BLaER1 (cell line): Measurements from ENCODE around the gene NR6A1.

Source experiments
- H3K27ac ChIP-seq: shearing (Covaris generic); formaldehyde crosslinking; 2 replicates; pipeline ENCODE4 v1.8.1; 2022
- H3K27me3 ChIP-seq: shearing (Covaris generic); formaldehyde crosslinking; 2 replicates; pipeline ENCODE4 v1.8.1; 2022
- H3K36me3 ChIP-seq: shearing (Covaris generic); formaldehyde crosslinking; 2 replicates; pipeline ENCODE4 v1.8.1; 2022
- H3K4me1 ChIP-seq: shearing (Covaris generic); formaldehyde crosslinking; 2 replicates; pipeline ENCODE4 v1.8.1; 2022
- H3K4me2 ChIP-seq: shearing (Covaris generic); formaldehyde crosslinking; 2 replicates; pipeline ENCODE4 v1.8.1; 2022
- H3K4me3 ChIP-seq: shearing (Covaris generic); formaldehyde crosslinking; 2 replicates; pipeline ENCODE4 v1.8.1; 2022
- H3K9ac ChIP-seq: shearing (Covaris generic); formaldehyde crosslinking; 2 replicates; pipeline ENCODE4 v1.8.1; 2022
- H3K9me3 ChIP-seq: shearing (Covaris generic); formaldehyde crosslinking; 2 replicates; pipeline ENCODE4 v1.8.1; 2022
- H4K20me1 ChIP-seq: shearing (Covaris generic); formaldehyde crosslinking; 2 replicates; pipeline ENCODE4 v1.8.1; 2022
- Cebpa-rat ChIP-seq: shearing (Covaris generic); IDR thresholded peaks from 2 replicates; pipeline ENCODE4 v1.8.1; 2022

Gene NR6A1

GRCh38 chr9:124639637-124640036 is 131.5 kb downstream of the NR6A1 start:
- no peaks in the 10 kb centered on the region for H3K27me3 ChIP-seq
- H3K27ac ChIP-seq, result no peak overlapping the region
- TF ChIP-seq Cebpa-rat, result no peak
- H3K9me3 ChIP-seq, result peaks cover 3% of the 10 kb centered on the region; the same call in 1 of the 2 replicates
- no peaks in the 10 kb centered on the region for H4K20me1 ChIP-seq
- H3K36me3 ChIP-seq, result no peaks in the 10 kb centered on the region
- no peaks in the 10 kb centered on the region for H3K4me1 ChIP-seq
- H3K9ac ChIP-seq, result no peak overlapping the region
- H3K4me2 ChIP-seq, result no peak overlapping the region
- H3K4me3 ChIP-seq, result no peak overlapping the region

DNA sequence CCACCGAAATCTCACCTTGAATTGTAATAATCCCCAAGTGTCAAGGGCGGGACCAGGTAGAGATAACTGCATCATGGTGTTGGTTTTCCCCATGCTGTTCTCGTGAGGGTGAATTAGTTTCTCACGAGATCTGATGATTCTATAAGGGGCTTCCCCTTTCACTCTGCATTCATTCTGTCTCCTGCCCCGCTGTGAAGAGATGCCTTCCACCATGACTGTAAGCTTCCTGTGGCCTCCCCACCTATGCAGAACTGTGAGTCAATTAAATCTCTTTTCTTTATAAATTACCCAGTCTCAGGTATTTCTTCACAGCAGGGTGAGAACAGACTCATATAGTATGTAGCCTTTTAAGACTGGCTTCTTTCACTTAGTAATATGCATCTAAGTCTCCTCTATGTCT is 135.8 kb downstream of the NR6A1 start:
- Histone ChIP-seq H3K4me1 (no peaks in the 10 kb centered on the region), H3K9ac (no peak overlapping the region), H3K4me3 (no peak overlapping the region), H3K27ac (no peak overlapping the region), H3K27me3 (no peaks in the 10 kb centered on the region), H3K4me2 (no peak overlapping the region), H3K9me3 (no peaks in the 10 kb centered on the region), H3K36me3 (no peaks in the 10 kb centered on the region), H4K20me1 (no peaks in the 10 kb centered on the region)
- TF ChIP-seq Cebpa-rat, result no peak

- Histone ChIP-seq H3K9ac (no peak overlapping the region), H3K4me2 (no peak overlapping the region), H3K4me1 (no peaks in the 10 kb centered on the region), H3K27me3 (no peaks in the 10 kb centered on the region), H3K4me3 (no peak overlapping the region), H3K27ac (no peak overlapping the region), H3K9me3 (no peaks in the 10 kb centered on the region), H4K20me1 (no peaks in the 10 kb centered on the region), H3K36me3 (no peaks in the 10 kb centered on the region)
- TF ChIP-seq Cebpa-rat, result no peak
Observed at GRCh38 chr9:124632077-124632621, 139.0 kb downstream of the NR6A1 start.

GRCh38 chr9:124631326-124631725 is 139.8 kb downstream of the NR6A1 start:
- no peak overlapping the region for H3K4me3 ChIP-seq
- H3K9ac ChIP-seq, result no peak overlapping the region
- no peak overlapping the region for H3K27ac ChIP-seq
- no peaks in the 10 kb centered on the region for H3K27me3 ChIP-seq
- H3K36me3 ChIP-seq, result no peaks in the 10 kb centered on the region
- H3K9me3 ChIP-seq, result no peaks in the 10 kb centered on the region
- no peaks in the 10 kb centered on the region for H3K4me1 ChIP-seq
- no peak overlapping the region for H3K4me2 ChIP-seq
- no peak for TF ChIP-seq Cebpa-rat
- no peaks in the 10 kb centered on the region for H4K20me1 ChIP-seq

- no peaks in the 10 kb centered on the region for H3K4me1 ChIP-seq
- H3K4me3 ChIP-seq, result no peak overlapping the region
- TF ChIP-seq Cebpa-rat, result no peak
- no peak overlapping the region for H3K4me2 ChIP-seq
- H3K27me3 ChIP-seq, result no peaks in the 10 kb centered on the region
- no peaks in the 10 kb centered on the region for H4K20me1 ChIP-seq
- H3K9me3 ChIP-seq, result no peaks in the 10 kb centered on the region
- H3K27ac ChIP-seq, result no peak overlapping the region
- no peaks in the 10 kb centered on the region for H3K36me3 ChIP-seq
- no peak overlapping the region for H3K9ac ChIP-seq
Observed at GRCh38 chr9:124629600-124629999, 141.5 kb downstream of the NR6A1 start.

GRCh38 chr9:124628741-124629140 is 142.4 kb downstream of the NR6A1 start:
- Histone ChIP-seq H3K9me3 (no peaks in the 10 kb centered on the region), H3K36me3 (no peaks in the 10 kb centered on the region), H3K4me3 (no peak overlapping the region), H4K20me1 (no peaks in the 10 kb centered on the region), H3K4me1 (no peaks in the 10 kb centered on the region), H3K27me3 (no peaks in the 10 kb centered on the region), H3K27ac (no peak overlapping the region), H3K9ac (no peak overlapping the region), H3K4me2 (no peak overlapping the region)
- no peak for TF ChIP-seq Cebpa-rat

DNA sequence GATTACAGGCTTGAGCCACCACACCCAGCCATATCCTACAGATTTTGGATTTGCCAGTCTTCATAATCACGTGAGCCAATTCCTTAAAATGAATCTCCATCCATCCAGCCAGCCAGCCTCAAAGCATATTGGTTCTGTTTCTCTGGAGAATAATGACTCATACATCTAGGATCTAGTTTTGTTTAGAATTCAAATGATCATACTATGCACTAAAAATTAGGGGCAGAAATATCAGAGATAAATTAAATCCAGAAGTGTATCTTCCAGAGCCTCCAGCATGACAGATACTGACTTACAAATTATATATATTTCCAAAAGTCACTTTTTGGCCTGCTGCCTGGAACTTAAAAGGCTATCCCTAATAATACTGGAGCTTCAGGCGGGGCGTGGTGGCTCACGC is 144.8 kb downstream of the NR6A1 start:
- no peak overlapping the region for H3K27ac ChIP-seq
- H3K9ac ChIP-seq, result no peak overlapping the region
- H3K4me3 ChIP-seq, result no peak overlapping the region
- no peak for TF ChIP-seq Cebpa-rat
- H3K9me3 ChIP-seq, result no peaks in the 10 kb centered on the region
- no peak overlapping the region for H3K4me2 ChIP-seq
- H3K27me3 ChIP-seq, result no peaks in the 10 kb centered on the region
- no peaks in the 10 kb centered on the region for H3K36me3 ChIP-seq
- H3K4me1 ChIP-seq, result peaks cover 8% of the 10 kb centered on the region; the same call in 1 of the 2 replicates
- H4K20me1 ChIP-seq, result no peaks in the 10 kb centered on the region

DNA sequence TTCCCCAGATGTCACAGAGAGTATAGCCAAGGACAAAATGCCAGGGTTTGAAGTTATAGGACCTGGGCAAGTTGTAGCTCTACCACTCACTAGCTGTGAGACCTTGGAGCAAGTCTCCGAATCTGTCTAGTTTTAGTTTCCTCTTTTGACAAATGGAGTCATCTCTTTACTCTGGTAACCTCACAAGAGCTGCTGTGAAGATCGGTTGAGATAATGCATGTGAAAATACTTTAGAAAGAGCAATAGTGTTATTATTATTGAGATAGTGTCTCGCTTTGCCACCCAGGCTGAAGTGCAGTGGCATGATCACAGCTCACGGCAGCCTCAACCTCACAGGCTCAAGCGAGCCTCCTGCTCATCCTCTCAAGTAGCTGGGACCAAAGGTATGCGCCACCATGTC is 146.0 kb downstream of the NR6A1 start:
- no peak for TF ChIP-seq Cebpa-rat
- no peak overlapping the region for H3K27ac ChIP-seq
- no peaks in the 10 kb centered on the region for H3K9me3 ChIP-seq
- H3K9ac ChIP-seq, result no peak overlapping the region
- H3K4me2 ChIP-seq, result no peak overlapping the region
- H3K4me3 ChIP-seq, result no peak overlapping the region
- H3K4me1 ChIP-seq, result peaks cover 9% of the 10 kb centered on the region; the same call in 1 of the 2 replicates
- H4K20me1 ChIP-seq, result no peaks in the 10 kb centered on the region
- H3K36me3 ChIP-seq, result no peaks in the 10 kb centered on the region
- H3K27me3 ChIP-seq, result no peaks in the 10 kb centered on the region

DNA sequence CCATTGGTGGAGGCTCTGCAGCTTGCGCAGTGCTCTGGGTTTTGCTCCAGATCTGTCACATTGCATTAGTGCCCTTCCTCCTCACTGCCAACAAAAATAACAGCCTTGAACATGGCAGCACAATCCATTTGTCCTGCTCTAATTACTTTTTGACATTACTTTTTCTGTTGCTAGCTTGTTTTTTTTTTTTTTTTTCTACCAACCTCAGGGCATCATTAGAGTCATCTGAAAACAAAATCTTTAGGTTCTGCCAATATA is 146.4 kb downstream of the NR6A1 start:
- H3K9ac ChIP-seq, result no peak overlapping the region
- no peaks in the 10 kb centered on the region for H3K36me3 ChIP-seq
- no peaks in the 10 kb centered on the region for H3K9me3 ChIP-seq
- H3K4me2 ChIP-seq, result no peak overlapping the region
- no peak for TF ChIP-seq Cebpa-rat
- H3K4me3 ChIP-seq, result no peak overlapping the region
- H3K27ac ChIP-seq, result no peak overlapping the region
- peaks cover 9% of the 10 kb centered on the region; the same call in 1 of the 2 replicates for H3K4me1 ChIP-seq
- no peaks in the 10 kb centered on the region for H4K20me1 ChIP-seq
- no peaks in the 10 kb centered on the region for H3K27me3 ChIP-seq

DNA sequence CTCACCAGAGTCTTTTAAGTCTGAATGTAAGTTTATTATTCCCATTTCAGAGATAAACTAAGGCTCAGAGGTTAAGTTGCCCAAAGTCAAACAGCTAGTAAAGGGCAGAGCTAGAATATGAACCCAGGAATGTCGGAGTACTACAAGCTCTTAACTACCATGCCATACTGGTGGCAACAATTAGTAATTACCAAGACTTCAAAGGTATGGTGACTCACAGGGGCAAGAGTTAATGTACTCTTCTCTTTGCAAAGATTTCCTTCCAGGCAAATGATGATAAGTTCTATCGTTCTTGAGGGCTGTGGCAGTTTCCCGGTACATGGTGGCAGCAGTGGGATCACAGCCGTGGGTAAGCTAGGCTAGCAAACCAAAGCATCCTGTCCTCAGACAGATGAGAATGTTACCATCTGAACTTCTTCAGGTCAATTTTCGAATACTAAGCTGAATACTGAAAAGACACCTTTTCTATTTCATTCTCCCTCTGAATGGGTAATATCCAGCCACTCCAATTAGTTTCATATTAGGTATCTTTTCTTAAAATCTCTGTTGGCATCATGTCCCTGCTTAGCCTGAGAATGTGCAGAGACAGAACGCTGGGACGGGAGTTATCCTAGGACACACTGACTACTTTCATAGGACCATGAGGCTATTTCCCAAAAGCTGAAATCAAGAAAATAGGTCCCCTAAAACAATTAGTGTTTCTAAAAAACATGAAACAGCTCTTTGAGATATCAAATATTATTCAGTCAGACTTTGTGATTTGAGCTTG is 147.0 kb downstream of the NR6A1 start:
- no peak overlapping the region for H3K9ac ChIP-seq
- H3K27me3 ChIP-seq, result no peaks in the 10 kb centered on the region
- no peaks in the 10 kb centered on the region for H3K9me3 ChIP-seq
- H4K20me1 ChIP-seq, result no peaks in the 10 kb centered on the region
- peaks cover 9% of the 10 kb centered on the region; the same call in 1 of the 2 replicates for H3K4me1 ChIP-seq
- no peak overlapping the region for H3K4me2 ChIP-seq
- no peaks in the 10 kb centered on the region for H3K36me3 ChIP-seq
- no peak for TF ChIP-seq Cebpa-rat
- H3K27ac ChIP-seq, result no peak overlapping the region
- H3K4me3 ChIP-seq, result no peak overlapping the region

DNA sequence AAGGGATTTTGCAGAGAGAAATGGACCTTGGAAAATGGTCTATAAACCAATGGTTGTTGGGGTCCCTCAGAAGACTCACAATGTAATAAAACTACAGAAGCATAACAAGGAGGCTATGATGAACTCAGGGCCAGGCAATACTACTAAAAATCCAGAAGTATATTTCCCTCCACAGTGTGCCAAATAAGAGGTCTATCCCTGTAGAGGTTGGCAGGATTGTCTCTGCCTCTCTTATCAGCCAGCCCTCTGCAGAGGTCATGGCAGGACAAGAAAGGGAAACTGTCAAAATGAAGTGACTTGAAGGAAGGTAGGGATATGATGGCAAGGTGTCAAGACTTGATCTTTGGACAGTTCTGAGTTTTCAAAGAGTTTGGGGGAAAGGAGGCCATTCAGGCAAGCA is 148.2 kb downstream of the NR6A1 start:
- Histone ChIP-seq H4K20me1 (no peaks in the 10 kb centered on the region), H3K27me3 (no peaks in the 10 kb centered on the region), H3K36me3 (no peaks in the 10 kb centered on the region), H3K9ac (no peak overlapping the region), H3K4me2 (no peak overlapping the region), H3K4me1 (peaks cover 9% of the 10 kb centered on the region; the same call in 1 of the 2 replicates), H3K27ac (no peak overlapping the region), H3K4me3 (no peak overlapping the region), H3K9me3 (no peaks in the 10 kb centered on the region)
- TF ChIP-seq Cebpa-rat, result no peak
